Stomach smooth muscle (tissue), 2 donors: Measurements from ENCODE around the gene NECAB2.

Source experiments
- H3K27ac ChIP-seq: one replicate; pipeline ENCODE4 v1.7.0; 2013; ENCODE audit warnings: mild to moderate bottlenecking, low read length, inconsistent platforms
- H3K27me3 ChIP-seq, 2 donors: one replicate each; pipeline ENCODE4 v1.7.0; 2013; ENCODE audit warnings: low read length in 2 of 2; ENCODE audit not compliant: insufficient read depth in 2 of 2, control insufficient read depth in 1 of 2
- H3K36me3 ChIP-seq, 2 donors: one replicate each; pipeline ENCODE4 v1.7.0; 2013; ENCODE audit warnings: low read length in 2 of 2; ENCODE audit not compliant: control insufficient read depth in 2 of 2, insufficient read depth in 2 of 2
- H3K4me1 ChIP-seq: one replicate; pipeline ENCODE4 v1.7.0; 2013; ENCODE audit warnings: low read length; ENCODE audit not compliant: control insufficient read depth, insufficient read depth
- H3K4me3 ChIP-seq, 2 donors: one replicate each; pipeline ENCODE4 v1.7.0; 2013; ENCODE audit warnings: low read length in 2 of 2
- H3K9ac ChIP-seq, 2 donors: one replicate each; pipeline ENCODE4 v1.7.0; 2013; ENCODE audit warnings: low read length in 2 of 2, mild to moderate bottlenecking in 1 of 2
- H3K9me3 ChIP-seq, 2 donors: one replicate each; pipeline ENCODE4 v1.7.0; 2013; ENCODE audit warnings: low read length in 2 of 2; ENCODE audit not compliant: control insufficient read depth in 2 of 2
- donor health status: healthy.
- donor health status: Pancreatic carcinoma.

The NECAB2 gene

DNA sequence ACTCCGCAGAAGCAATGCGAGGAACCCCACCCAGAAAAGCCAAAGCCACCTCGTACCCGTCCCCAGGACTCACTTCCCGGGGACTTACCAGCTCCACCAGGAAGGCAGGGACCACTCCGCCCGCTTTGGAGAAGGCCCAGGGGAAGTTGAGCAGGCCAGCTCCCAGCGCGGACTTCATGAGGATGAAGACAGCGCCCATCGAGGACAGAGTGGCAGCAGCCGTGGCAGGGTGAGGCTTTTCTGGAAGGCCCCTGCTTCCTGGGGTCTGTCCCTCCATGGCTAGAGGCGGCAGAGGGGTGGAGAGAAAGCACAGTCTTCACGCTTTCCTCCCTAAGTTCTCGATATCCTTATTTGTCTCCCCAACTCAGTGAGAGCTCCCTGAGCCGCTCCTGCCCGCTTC, 73.8 kb downstream of the NECAB2 start:
- Histone ChIP-seq H3K4me1 (no peaks in the 10 kb centered on the region), H3K27ac (no peak overlapping the region), H3K36me3 (no peaks in the 10 kb centered on the region), H3K9me3 (no peaks in the 10 kb centered on the region), H3K4me3 (no peak overlapping the region), H3K9ac (no peak overlapping the region), H3K27me3 (peaks cover 0 to 10% of the 10 kb centered on the region in 2 donors)

DNA sequence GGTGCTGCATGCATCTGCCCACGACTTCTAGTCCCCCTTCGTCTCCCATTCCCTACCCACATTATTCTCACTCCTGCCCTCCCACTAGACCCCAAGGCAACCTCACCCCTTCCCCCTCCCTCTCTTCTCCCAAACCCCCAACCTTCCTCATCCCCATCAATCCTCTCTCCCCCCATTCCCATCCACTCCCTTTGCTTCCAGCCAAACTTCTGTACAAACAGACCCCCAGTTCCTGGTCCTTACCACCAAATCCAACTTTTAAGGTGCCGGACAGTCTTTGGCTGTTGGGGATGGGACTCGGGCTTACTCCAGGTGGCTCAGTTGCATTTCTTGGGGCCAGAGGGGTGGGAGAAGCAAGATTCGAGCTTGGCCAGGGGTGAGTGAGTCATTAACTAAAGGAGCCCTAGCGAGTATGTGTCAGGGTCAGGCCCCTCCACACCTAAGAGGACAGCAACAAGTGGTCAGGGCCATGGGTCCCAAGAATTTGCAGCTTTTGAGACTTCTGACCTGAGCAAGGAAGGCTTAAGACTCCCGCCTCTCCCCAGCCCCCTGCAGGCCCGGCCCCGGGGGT, 74.3 kb downstream of the NECAB2 start, which contains the start of gene SLC38A8:
Gene SLC38A8, minus strand, starts transcription at position 488 of the 571 bp plus-strand sequence. CDS start 638 bp downstream, outside the sequence.
- no peaks in the 10 kb centered on the region for H3K9me3 ChIP-seq
- no peak within 1 kb of the TSS for H3K9ac ChIP-seq
- H3K27me3 ChIP-seq = peaks cover 0 to 10% of the 10 kb centered on the region in 2 donors
- no peak within 1 kb of the TSS for H3K4me3 ChIP-seq
- no peak within 1 kb of the TSS for H3K27ac ChIP-seq
- H3K4me1 ChIP-seq = no peaks in the 10 kb centered on the region
- no peaks in the 10 kb centered on the region for H3K36me3 ChIP-seq

DNA sequence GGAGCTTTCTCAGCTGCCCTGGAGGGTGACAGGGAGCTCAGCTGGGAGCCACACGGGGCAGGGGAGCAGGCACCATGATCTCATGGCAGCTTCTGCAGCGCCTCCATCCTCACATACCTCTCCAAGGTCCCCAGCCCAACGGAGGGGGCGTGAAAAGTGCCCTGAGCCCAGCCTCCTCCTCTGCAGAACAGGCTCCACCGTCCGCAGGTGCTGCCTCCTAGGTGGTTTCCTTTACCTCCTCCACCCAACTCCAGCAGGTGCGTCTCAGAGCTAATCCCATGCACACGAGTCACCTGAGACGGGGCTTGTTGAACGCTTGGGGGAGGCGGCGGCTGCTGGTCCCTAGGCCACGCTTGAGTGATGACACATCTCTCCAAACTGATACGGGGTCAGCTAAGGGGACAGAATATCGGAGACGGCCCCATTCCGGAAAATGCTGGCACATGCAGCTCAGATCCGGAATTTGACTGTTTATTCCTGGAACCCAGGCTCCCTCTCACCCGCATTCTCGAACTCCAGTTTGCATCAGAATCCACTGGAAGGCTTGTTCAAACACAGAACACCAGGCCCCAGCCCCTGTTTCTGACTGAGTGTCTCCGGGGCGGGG, 74.9 kb downstream of the NECAB2 start:
- Histone ChIP-seq H3K36me3 (no peaks in the 10 kb centered on the region), H3K9me3 (no peaks in the 10 kb centered on the region), H3K4me1 (no peaks in the 10 kb centered on the region), H3K27ac (no peak overlapping the region), H3K4me3 (no peak overlapping the region), H3K27me3 (peaks cover 0 to 10% of the 10 kb centered on the region in 2 donors), H3K9ac (no peak overlapping the region)

DNA sequence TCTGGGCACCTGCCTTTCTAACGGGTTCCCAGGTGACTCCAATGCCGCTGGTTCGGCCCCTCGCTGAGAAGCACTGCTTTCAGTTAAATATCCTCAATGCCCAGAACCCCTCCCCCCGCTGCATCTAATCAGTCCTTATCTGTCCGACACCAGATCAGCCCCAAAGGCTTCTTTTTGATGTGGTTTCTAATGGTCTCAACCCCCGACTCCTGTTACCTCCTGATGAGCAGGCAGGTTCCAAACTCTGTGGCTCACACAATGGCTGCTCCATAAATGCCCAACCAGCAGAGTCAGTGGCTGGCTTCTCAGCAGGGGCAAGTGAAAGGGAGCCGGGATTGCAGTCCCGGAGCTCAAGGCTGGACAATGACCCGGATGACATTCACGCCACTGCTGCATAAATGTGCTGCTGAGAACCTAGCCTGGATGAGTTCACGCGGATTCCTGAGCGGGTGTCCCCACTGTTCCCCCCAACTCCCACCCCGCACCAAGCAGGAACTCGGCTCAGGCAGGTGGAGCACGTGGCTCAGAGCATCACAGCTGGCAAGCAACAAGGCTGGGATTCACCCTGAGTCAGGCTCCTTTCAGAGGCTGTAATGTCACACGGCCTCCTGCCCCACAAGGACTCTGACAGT, 75.6 kb downstream of the NECAB2 start:
- Histone ChIP-seq H3K27me3 (peaks cover 0 to 7% of the 10 kb centered on the region in 2 donors), H3K36me3 (no peaks in the 10 kb centered on the region), H3K27ac (no peak overlapping the region), H3K9me3 (no peaks in the 10 kb centered on the region), H3K4me3 (no peak overlapping the region), H3K9ac (no peak overlapping the region), H3K4me1 (no peaks in the 10 kb centered on the region)

GRCh38 chr16:84044118-84044488, 76.1 kb downstream of the NECAB2 start:
- Histone ChIP-seq H3K27ac (no peak overlapping the region), H3K27me3 (peaks cover 0 to 7% of the 10 kb centered on the region in 2 donors), H3K9ac (no peak overlapping the region), H3K4me3 (no peak overlapping the region), H3K4me1 (no peaks in the 10 kb centered on the region), H3K36me3 (peaks cover 0 to 3% of the 10 kb centered on the region in 2 donors), H3K9me3 (no peaks in the 10 kb centered on the region)

DNA sequence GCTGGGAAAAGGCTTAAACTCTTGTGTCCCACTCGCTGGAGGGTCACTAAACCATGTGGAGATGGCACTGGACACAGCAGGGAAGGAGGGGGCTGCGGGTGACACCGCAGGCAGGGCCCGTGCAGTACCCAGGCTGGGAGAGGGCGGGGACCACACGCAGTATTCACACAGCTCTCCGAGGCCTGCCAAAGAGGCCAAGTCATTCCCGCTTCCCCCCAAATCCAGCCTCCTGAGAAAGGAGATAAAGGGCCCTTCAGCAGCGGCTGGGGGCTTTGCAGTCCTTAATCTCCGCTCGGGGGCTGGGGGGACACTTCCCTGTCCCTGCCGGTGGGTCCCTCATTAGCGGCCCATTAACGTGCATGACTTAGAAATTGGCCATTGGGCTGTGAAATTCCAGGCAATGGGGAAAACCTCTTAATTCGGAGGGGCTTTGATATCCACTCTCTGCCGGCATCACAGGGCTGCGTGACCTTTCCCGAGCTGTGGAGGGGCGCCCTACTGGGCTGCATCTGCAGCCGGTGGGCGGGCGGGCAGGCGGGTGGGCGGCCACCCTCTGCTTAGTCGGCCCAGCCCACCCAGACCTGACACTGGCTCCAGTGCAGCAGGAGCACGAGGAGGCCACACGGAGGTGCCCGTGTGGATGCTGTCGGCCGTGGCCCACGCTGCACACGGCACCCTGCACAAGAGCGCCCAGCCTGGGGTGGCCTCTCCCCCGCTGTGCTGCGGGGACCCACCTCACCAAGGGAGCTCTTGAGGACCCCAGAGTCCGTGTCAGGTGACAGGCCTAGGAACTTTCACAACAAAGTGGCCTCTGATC, 77.2 kb downstream of the NECAB2 start:
- no peaks in the 10 kb centered on the region for H3K4me1 ChIP-seq
- H3K4me3 ChIP-seq = no peak overlapping the region
- H3K9me3 ChIP-seq = no peaks in the 10 kb centered on the region
- H3K36me3 ChIP-seq = peaks cover 2 to 6% of the 10 kb centered on the region in 2 donors
- H3K9ac ChIP-seq = no peak overlapping the region
- no peak overlapping the region for H3K27ac ChIP-seq
- peaks cover 0 to 7% of the 10 kb centered on the region in 2 donors for H3K27me3 ChIP-seq

DNA sequence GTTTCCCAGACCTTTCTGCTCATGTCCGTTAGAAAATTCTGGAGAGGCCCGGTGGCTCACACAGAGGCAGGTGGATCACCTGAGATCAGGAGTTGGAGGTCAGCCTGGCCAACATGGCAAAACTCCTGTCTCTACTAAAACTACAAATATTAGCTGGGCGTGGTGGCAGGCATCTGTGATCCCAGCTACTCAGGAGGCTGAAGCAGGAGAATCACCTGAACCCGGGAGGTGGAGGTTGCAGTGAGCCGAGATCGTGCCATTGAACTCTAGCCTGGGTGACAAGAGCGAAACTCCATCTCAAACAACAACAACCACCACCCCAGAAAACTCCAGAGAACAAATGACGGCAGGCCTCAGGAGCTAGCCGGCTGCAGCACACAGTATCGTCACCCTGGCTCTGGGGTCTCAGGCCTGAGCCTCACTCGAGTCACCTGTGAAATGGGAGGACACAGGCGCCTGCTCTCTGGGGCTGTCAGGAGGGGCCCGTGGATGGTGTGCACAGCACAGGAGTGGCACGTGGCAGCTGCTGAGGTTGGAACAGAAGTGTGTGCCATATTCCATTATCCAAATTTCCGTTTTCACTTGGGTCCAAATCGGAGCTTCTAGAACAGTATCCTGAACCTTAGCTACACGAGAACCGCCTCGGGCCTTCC, 77.9 kb downstream of the NECAB2 start:
- no peak overlapping the region for H3K27ac ChIP-seq
- no peaks in the 10 kb centered on the region for H3K4me1 ChIP-seq
- H3K27me3 ChIP-seq = peaks cover 0 to 7% of the 10 kb centered on the region in 2 donors
- no peak overlapping the region for H3K4me3 ChIP-seq
- H3K9me3 ChIP-seq = no peaks in the 10 kb centered on the region
- no peak overlapping the region for H3K9ac ChIP-seq
- H3K36me3 ChIP-seq = peaks cover 4 to 6% of the 10 kb centered on the region in 2 donors

GRCh38 chr16:84047206-84047605, 79.2 kb downstream of the NECAB2 start:
- H3K27me3 ChIP-seq = peaks cover 0 to 7% of the 10 kb centered on the region in 2 donors

GRCh38 chr16:84047626-84048025, 79.6 kb downstream of the NECAB2 start:
- Histone ChIP-seq H3K4me3 (no peak overlapping the region), H3K36me3 (peaks cover 7 to 10% of the 10 kb centered on the region in 2 donors), H3K4me1 (no peaks in the 10 kb centered on the region), H3K27me3 (peaks cover 0 to 6% of the 10 kb centered on the region in 2 donors), H3K9ac (no peak overlapping the region), H3K27ac (no peak overlapping the region), H3K9me3 (no peaks in the 10 kb centered on the region)

More at GRCh38 chr16:84047206-84047605, 79.2 kb downstream of the NECAB2 start:
- Histone ChIP-seq H3K4me3 (no peak overlapping the region), H3K36me3 (peaks cover 6 to 7% of the 10 kb centered on the region in 2 donors), H3K9me3 (no peaks in the 10 kb centered on the region), H3K9ac (no peak overlapping the region), H3K4me1 (no peaks in the 10 kb centered on the region), H3K27ac (no peak overlapping the region)

DNA sequence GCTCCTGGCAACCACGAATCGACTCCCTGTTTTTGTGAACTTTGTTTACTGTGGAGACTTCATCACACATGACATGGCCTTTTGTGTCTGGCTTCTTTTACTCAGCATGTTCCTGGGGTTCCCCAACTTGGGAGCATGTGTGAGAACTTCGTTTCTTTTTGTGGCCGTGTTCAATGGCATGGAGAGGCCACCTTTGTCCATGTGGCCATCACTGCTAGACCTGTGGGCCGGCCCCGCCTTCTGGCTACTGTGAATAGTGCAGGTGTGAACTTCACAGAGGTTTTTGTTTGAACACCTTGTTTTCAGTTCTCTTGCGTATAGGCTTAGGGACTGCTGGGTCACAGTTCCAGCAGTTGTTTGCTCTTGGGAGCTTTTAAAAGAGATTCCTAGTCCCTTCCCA, 80.2 kb downstream of the NECAB2 start:
- H3K27ac ChIP-seq = no peak overlapping the region
- no peak overlapping the region for H3K9ac ChIP-seq
- H3K36me3 ChIP-seq = peaks cover 12 to 16% of the 10 kb centered on the region in 2 donors
- no peaks in the 10 kb centered on the region for H3K9me3 ChIP-seq
- H3K4me1 ChIP-seq = no peaks in the 10 kb centered on the region
- H3K4me3 ChIP-seq = no peak overlapping the region
- H3K27me3 ChIP-seq = peaks cover 0 to under 1% of the 10 kb centered on the region in 2 donors
